HG03378 (cell line): ENCODE measurements around the gene VAV2.

ENCODE experiments used
- ATAC-seq: cut with Tn5 transposase; IDR thresholded peaks from one replicate; pipeline ENCODE4 v1.9.1; 2021; ENCODE audit warnings: mild to moderate bottlenecking, moderate library complexity; ENCODE audit not compliant: unreplicated experiment

VAV2 gene

DNA sequence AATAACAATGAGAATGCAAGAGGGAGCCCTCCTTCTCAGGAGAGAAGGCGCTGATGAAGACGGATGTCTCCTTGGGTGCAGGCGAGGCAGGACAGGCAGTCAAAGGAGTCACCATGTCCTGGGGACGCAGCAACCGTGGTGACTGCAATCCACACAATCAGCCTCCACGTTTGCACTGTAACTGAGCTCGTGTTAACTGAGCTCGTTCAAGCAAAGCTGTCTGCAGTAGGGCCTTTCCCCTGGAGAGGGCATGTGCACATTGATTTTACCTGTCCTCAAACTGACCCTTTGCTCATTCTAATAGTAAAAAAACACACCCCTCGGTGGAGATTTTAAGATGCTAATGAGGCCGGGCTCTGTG, 256.7 kb downstream of the VAV2 start:
- ATAC-seq, result no peak

- no peak for ATAC-seq
These were observed 257.3 kb downstream of the VAV2 start for GRCh38 chr9:133734590-133735414.

- ATAC-seq, result no peak
These were observed 258.2 kb downstream of the VAV2 start for GRCh38 chr9:133733796-133734533.

- ATAC-seq, result no peak
These were observed 258.7 kb downstream of the VAV2 start for GRCh38 chr9:133733421-133733795.

- no peak for ATAC-seq
These were observed 259.3 kb downstream of the VAV2 start for GRCh38 chr9:133732639-133733408.

DNA sequence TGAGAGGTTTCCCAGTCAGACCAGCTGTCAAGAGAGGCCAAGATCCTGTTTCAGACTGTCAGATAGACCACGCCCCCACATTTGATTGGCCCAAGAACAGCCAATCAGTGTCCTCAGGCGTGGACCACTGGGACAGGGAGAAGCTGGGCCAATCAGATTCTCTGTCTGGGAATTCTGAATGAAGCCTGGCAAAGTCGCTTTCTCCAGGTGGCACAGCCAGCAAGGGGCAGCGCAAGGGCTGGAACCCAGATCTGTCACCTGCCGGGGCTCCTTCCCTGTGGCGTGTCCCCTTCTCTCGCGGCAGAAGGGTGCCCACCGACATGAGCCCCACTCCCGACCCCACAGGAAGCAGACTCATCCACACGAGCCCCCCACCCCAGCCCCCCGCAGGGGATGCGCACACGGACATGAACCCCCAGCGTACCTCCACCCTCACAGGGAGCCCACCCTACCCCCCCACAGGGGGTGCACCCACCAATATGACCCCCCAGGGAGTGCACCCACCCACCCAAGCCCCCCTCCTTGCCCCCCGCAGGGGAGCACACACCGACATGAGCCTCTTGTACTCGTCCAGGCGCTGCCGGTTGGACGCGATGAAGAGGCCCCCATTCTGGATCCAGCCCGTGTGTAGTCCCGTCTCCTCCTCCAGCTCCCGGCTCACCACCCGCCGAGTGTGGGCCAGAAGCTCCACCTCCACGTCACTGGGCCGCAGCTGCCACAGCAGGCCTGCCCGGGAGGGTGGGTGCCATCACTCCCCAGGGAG, 260.1 kb downstream of the VAV2 start:
- no peak for ATAC-seq

DNA sequence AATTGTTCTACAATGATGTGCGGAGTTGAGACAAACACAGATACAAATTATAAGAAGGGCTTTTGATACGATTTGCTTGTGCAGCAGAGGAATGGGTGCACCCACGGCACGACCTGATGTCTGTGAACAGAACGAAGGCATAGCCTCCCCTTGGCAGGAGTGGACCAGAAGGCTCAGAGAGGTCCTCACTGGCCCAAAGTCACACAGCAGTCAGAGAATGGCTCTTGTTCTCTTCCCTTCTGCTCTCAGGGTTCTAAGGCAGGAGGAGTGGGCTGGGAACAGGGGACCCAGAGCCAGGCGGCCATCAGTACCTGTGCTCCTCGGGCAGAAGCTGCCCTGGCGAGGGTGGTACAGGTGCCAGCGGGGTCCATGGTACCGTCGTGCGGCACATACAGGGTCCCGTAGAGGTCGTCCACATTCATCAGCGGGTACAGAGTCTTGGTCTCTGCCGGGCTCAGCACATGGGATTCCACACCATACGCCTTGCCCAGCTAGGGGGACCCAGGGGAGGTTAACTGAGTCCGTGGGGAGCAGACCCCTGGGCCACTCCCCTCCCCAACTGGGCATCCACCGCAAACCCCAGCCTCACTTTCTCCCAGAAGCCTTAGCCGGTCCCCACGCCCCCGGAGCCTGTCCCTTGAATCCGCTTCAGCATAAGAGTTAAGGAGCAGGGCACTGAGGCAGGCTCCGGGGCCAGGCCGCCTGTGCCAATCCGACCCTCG, 261.0 kb downstream of the VAV2 start:
- ATAC-seq, result no peak

- ATAC-seq, result no peak
These were observed 262.4 kb downstream of the VAV2 start for GRCh38 chr9:133729617-133730281.

DNA sequence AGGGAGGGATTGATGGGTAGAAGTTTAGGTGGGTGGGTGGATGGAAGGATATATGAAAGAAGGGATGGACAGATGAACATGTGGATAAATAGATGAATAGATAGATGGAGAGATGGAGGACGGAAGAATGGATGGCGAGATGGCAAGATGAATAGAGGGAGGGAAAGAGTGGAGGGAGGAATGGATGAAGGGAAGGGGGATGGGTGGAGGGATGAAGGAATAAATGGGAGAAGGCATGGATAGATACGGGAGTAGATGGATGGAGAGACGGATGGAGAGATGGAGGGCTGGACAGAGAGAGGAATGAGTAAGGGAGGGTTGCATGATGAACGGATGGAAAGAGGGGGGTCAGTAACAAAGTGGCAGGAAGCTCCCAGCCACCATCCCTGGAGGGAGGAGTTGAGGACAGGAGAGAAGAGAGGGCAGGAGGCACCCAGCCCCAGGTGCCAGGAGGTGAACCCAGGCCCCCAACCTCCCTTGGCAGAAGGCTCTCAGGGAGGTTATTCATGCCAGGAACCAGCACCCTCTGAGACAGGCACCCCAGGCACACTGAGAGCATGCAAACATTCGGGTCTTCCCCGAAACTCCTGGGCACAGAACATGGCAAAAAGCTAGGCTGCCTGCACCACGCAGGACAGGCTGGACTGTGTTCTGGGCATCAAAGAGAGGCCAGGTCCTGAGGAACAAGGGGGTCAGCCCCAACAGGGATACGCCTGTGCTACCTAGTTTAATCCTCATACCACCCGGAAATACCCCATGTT, 263.1 kb downstream of the VAV2 start:
- ATAC-seq, result no peak

DNA sequence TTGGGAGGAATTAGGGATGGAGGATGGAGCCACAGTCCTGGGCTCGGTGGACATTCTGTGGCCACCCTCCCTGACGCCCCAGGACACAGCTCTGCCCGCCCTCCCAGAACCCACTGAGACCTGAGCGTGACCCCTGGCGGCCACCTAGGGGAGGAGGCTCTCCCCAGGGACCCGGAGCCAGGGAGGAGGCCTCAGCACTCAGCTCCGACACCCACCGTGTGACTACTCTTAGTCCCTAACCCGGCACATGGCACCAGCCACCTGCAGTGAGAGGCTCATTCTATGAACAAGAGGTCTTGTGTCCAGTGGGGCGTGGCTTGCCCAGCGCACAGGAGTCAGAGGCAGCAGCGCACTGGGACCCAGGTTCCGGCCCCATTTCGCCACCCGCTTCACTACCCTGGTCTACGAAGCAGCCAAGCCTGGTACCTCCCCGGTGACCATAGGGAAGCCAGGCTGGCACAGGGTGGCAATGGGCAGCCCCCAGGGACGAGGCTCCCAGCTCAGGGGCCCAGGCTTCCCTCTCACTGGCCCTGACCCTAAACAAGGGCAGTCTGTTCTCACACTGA, 264.2 kb downstream of the VAV2 start:
- no peak for ATAC-seq

GRCh38 chr9:133727277-133727875, 264.7 kb downstream of the VAV2 start:
- ATAC-seq, result no peak

DNA sequence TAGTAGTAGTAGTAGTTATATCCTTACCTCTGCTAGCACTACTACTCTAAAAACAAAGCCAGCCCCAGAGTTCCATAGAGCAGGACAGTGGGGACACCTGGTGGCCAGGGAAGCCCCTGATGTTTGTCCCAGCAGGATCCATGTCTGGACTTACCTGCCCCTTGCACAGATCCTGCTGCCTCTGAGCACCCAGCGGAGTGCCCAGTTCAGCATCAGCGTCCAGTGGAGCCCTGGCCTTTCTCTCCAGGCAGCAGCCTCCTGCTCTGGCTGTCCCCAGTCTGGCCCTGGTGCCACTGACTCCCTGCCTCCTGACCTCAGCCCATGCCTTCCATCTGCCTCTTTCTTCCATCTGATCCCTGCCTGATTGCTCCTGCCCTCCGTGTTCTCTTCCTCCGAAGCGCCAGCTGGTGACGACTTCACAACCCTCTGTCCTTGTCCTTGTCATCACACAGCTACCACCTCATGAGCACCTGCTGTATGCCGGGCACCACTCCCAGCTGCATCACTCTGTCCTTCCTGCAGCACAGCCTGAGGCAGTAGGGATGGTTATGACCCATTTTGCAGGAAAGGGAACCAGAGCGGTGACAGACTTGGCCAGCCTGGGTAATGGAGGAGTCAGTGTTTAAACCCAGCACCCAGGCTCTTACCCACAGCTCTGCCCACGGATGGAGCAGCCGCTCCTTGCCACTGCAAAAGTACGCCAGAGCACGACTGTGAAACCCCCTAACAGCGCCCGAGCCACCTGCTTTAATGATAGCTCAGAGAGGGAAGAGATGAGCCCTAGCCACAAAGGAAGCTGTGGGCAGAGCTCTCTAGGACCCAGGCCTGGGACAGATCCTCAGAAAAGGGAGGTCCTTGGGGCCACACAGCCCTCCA, 265.5 kb downstream of the VAV2 start:
- ATAC-seq, result no peak

- no peak for ATAC-seq
These were observed 266.2 kb downstream of the VAV2 start for GRCh38 chr9:133725886-133726285.

DNA sequence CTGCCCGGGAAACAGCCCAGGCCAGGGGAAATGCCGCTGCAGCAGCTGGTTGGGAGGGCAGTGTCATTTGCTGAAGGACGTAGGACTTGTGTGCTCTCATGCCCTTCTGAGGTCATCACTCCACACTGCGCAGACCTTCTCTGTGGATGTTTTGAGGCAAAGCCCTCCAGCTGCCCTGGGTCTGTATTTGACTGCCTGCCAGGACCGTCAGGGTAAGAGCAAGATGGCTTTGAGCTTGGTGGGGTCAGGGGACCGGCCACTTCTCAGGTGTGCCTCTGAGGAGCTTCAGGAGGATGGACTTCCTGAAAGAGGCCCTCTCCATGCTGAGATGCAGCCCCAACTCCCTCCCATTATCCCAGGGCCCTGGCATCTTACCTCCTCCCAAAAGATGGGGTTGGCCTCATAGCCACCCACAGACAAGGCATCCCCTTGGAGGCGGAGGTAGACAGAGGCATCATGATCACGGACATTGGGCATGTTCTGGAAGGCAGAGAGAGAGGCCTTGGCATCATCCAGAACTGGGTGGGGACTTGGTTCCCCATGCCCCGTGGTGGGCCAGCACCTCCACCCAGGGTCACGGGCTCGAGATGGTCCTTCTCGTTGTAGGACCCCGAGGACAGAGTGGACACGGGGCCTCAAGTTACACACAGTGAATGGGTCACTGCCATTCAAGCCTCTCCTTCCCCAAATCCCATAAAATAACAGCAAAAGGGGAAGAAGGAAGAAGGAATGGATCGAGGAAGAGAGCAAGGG, 273.4 kb downstream of the VAV2 start:
- ATAC-seq, result no peak

GRCh38 chr9:133717113-133718031, 274.8 kb downstream of the VAV2 start:
- ATAC-seq, result no peak
